GM21390 (cell line): ENCODE measurements around the gene C19orf44.
"Not testable (repeated sequence)": the region's sequence is repeated elsewhere in the genome, so short reads cannot be mapped to it uniquely, and the experiment has no call there.

Experiments
- ATAC-seq: cut with Tn5 transposase; IDR thresholded peaks from one replicate; pipeline ENCODE4 v1.9.1; 2021; ENCODE audit not compliant: unreplicated experiment

The C19orf44 gene

GRCh38 chr19:16466802-16467427, 29.3 kb upstream of the C19orf44 start:
- not testable (repeated sequence) for ATAC-seq

- ATAC-seq, result no peak
Measured at GRCh38 chr19:16467581-16467980, 28.6 kb upstream of the C19orf44 start.

- no peak for ATAC-seq
Measured at GRCh38 chr19:16470541-16470910, 25.7 kb upstream of the C19orf44 start.

GRCh38 chr19:16470911-16471811, 25.0 kb upstream of the C19orf44 start:
- ATAC-seq, result peak; percentile 25

- not testable (repeated sequence) for ATAC-seq
Measured at GRCh38 chr19:16472559-16472899, 23.7 kb upstream of the C19orf44 start.

GRCh38 chr19:16472992-16473391, 23.2 kb upstream of the C19orf44 start:
- ATAC-seq, result no peak

- no peak for ATAC-seq
Measured at GRCh38 chr19:16473875-16474392, 22.3 kb upstream of the C19orf44 start.

GRCh38 chr19:16476401-16476800, 19.8 kb upstream of the C19orf44 start:
- ATAC-seq, result no peak

- ATAC-seq, result no peak
Measured at GRCh38 chr19:16477311-16477710, 18.9 kb upstream of the C19orf44 start.

- no peak for ATAC-seq
Measured at GRCh38 chr19:16482745-16483144, 13.4 kb upstream of the C19orf44 start.

GRCh38 chr19:16486476-16486875, 9.7 kb upstream of the C19orf44 start:
- ATAC-seq, result not testable (repeated sequence)

- ATAC-seq, result no peak
Measured at GRCh38 chr19:16496613-16496983, 404 bp downstream of the C19orf44 start.

- no peak for ATAC-seq
Measured at GRCh38 chr19:16497042-16497441, 848 bp downstream of the C19orf44 start.

- no peak for ATAC-seq
Measured at GRCh38 chr19:16497837-16498236, 1.6 kb downstream of the C19orf44 start.

GRCh38 chr19:16504271-16504670, 8.1 kb downstream of the C19orf44 start:
- no peak for ATAC-seq

- not testable (repeated sequence) for ATAC-seq
Measured at GRCh38 chr19:16506161-16506560, 10.0 kb downstream of the C19orf44 start.

GRCh38 chr19:16506961-16507360, 10.8 kb downstream of the C19orf44 start:
- ATAC-seq, result no peak

GRCh38 chr19:16508546-16508945, 12.4 kb downstream of the C19orf44 start:
- no peak for ATAC-seq

- no peak for ATAC-seq
Measured at GRCh38 chr19:16509141-16510061, 13.2 kb downstream of the C19orf44 start.

GRCh38 chr19:16512611-16513010, 16.4 kb downstream of the C19orf44 start:
- not testable (repeated sequence) for ATAC-seq

- ATAC-seq, result no peak
Measured at GRCh38 chr19:16514383-16515019, 18.3 kb downstream of the C19orf44 start.
